ENCODE results near the gene S100B.
"Not testable (repeated sequence)": the region's sequence is repeated elsewhere in the genome, so short reads cannot be mapped to it uniquely, and the experiment has no call there.

S100B gene

GRCh38 chr21:46604975-46605766 is at the start of gene S100B:
TSS of gene S100B (minus strand) at chr21:46605082. CDS start at chr21:46602415, 2,667 bp downstream.
- no peak for DNase-seq

DNA sequence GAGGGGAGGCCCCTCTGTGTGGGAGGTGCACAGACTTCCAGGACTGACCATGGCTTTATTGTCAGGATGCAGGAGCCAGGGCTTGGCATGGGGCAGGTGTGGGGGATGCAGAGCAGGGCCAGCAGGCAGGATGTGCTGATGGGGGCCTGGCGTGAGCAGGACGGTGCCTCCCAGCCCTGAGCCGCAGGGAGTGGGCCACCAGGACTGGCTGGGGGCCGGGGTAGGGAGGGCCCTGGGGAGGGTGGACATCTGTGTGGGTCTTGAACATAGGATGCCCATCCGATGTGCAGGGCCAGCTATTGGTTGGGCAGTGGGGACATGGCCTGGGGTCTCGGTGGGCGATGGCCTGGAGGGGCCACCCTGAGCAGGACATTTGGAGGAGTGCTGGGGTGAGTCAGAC is 46.2 kb upstream of the S100B start:
- no peak for DNase-seq

DNA sequence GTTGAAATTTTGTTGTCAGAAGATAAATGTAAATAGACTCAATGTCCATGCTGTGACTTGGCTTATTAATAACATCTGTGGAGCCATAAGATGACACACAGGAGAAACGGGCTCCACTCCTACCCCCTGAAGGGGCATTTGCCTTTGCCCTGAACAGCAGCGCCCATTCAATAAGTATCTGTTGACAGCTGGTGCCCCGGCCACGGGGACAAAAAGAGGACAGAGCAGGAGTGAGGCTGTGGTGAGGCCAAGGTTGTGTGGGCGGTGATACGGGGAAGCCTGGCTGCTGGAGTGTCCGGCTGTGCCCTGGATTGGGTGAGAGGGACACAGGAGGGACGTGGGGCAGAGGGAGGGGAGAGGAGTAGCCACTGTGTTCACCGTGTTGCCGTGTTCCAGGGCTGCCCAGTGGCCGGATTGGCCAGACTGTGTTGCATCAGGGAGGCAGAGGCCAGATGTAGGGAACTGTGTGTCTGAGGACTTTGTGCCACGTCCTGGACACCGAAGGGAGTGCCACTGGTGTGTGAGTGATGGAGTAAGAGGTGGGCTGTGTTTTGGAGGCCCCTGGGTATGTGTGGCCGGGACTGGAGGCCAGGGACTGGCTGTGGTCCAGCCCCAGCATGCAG is 45.7 kb upstream of the S100B start:
- DNase-seq, result no peak

GRCh38 chr21:46649356-46649755 is 44.5 kb upstream of the S100B start:
- DNase-seq, result no peak

DNA sequence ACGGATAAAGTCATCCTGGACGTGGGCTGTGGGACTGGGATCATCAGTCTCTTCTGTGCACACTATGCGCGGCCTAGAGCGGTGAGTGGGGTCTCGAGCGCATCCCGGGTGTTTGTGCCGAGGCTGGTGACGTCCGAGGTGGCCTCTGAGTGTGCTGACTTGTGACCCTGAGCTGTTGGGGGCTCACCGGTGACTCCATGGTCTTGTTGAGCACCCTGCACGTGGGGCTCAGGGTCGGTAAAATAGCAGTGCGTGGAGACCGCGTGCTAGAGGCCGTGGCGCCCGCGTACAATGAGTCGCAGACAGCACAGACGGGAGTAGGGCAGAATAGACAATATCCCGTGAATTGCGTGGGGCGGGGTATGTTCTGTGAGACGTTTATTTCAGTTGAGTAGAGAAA is 43.7 kb upstream of the S100B start:
- DNase-seq, result no peak

- DNase-seq, result no peak
Measured at GRCh38 chr21:46646541-46647154, 41.8 kb upstream of the S100B start.

GRCh38 chr21:46645840-46646239 is 41.0 kb upstream of the S100B start:
- DNase-seq, result no peak

DNA sequence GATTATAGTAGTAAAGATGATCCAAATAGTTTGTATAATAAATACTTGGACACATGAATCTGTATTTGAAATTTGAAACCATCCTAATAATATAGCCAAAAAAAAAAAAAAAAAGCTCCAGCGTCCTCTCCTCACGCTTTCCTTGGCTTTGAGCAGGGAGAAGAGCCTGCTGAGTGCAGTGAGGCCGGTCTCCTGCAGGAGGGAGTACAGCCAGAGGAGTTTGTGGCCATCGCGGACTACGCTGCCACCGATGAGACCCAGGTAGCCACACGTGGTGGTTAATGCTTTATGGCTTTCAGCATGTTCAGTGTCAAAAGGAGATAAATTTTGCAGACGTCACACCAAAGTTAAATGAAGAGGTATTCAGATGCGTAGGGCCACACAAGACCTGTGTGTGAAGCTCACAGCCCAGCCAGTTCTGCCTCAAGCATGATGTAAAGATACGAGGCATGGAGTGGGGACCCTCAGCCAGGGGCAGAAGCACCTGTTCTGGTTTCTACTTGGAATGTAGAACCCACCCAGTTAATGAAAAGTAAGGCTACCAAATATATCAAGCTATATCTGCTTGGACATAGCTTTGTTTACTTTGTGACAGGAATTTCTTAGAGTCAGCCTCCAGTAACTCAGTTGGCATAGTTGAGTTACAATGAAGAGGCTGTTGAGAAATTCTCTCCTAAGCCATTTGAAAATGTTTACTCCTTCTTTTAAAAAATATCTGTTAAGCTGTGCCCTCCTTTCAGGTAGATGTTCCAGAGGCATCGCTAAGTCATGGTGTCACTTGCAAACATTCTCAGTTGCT is 38.7 kb upstream of the S100B start:
- DNase-seq, result no peak

DNA sequence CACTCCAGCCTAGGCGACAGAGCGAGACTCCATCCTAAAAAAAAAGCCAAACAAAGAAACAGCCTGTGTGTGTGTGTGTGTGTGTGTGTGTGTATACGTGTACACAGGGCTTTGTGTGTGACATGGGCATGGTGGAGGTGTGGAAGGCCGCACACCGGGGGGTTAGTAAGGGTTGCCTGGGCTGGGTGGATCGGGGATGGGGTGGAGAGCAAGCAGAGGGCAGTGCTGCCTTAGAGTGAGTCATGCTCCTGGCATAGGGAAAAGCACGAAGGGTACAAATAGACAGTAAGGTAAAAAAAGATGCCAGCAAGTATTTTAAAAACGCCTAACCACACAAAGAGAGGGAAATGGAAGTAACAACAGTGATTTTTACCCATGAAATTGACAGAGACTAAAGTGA is 36.8 kb upstream of the S100B start:
- DNase-seq, result no peak

GRCh38 chr21:46639489-46640386 is 34.9 kb upstream of the S100B start:
- DNase-seq, result peak; percentile 57

- no peak for DNase-seq
Measured at GRCh38 chr21:46637952-46638746, 33.3 kb upstream of the S100B start.

- no peak for DNase-seq
Measured at GRCh38 chr21:46636550-46637285, 31.8 kb upstream of the S100B start.

GRCh38 chr21:46636181-46636512 is 31.3 kb upstream of the S100B start:
- no peak for DNase-seq

- DNase-seq, result peak; percentile 92
Measured at GRCh38 chr21:46635324-46636180, 30.7 kb upstream of the S100B start, which contains the start of gene PRMT2. TSS of gene PRMT2 (plus strand) at chr21:46635674. CDS start at chr21:46636952, 1,278 bp downstream.

- peak; percentile 82 for DNase-seq
Measured at GRCh38 chr21:46634966-46635323, 30.1 kb upstream of the S100B start.

- no peak for DNase-seq
Measured at GRCh38 chr21:46634427-46634826, 29.5 kb upstream of the S100B start.

- DNase-seq, result no peak
Measured at GRCh38 chr21:46633566-46633965, 28.7 kb upstream of the S100B start.

DNA sequence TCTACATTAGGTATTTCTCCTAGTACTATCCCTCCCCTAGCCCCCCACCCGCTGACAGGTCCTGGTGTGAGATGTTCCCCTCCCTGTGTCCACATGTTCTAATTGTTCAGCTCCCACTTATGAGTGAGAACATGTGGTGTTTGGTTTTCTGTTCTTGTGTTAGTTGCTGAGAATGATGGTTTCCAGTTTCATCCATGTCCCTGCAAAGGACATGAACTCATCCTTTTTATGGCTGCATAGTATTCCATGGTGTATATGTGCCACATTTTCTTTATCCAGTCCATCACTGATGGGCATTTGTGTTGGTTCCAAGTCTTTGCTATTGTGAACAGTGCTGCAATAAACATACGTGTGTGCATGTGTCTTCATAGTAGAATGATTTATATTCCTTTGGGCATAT is 26.0 kb upstream of the S100B start:
- not testable (repeated sequence) for DNase-seq

- no peak for DNase-seq
Measured at GRCh38 chr21:46628868-46629267, 24.0 kb upstream of the S100B start.

DNA sequence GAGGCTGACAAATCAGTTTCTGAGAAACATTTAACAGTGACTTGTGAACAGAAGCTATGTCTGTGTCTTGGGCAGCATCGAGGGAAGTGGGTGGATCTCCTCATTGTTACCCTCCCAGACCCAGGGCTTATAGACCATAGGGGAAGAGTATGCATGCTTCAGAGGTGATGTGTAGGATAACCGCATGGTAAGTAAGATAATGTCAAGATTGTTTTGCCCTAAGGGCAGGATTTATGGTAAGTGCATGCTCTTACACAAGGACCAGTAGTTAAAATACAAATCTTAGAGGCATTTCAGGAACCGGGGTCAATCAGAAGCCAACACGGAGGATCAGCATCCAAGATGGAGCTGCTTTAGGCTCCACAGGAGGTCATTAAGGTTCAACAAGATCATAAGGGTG is 22.8 kb upstream of the S100B start:
- DNase-seq, result no peak

All from NCI-H1694 (cell line).